GM12878 (cell line): Measurements from ENCODE around the gene TACC2.

Source experiments
- CTCF ChIP-seq, 3 experiments: IDR thresholded peaks in 2 of 3; conservative IDR thresholded peaks in 1 of 3; 2 replicates each; pipeline ENCODE4 v1.5.1; 2011; ENCODE audit warnings: low read depth in 3 of 3, low read length in 3 of 3, mild to moderate bottlenecking in 3 of 3, control low read depth in 2 of 3, moderate library complexity in 2 of 3, inconsistent platforms in 1 of 3, mixed read lengths in 1 of 3; ENCODE audit not compliant: control insufficient read depth in 2 of 3, insufficient read depth in 1 of 3; ENCODE audit errors: extremely low read depth in 1 of 3
- EP300 ChIP-seq, 2 experiments: fragments of 150-350 bp in 1 of 2; IDR thresholded peaks; 2 replicates each; pipeline ENCODE4 v1.6.1; 2011 to 2012; ENCODE audit warnings: low read depth in 2 of 2, low read length in 2 of 2, borderline replicate concordance in 1 of 2, improper control_type of control experiment in 1 of 2, inconsistent platforms in 1 of 2; ENCODE audit not compliant: control insufficient read depth in 1 of 2
- EZH2 ChIP-seq: IDR thresholded peaks from 2 replicates; pipeline ENCODE4 v1.6.1; 2012; ENCODE audit warnings: low read depth, mild to moderate bottlenecking, control low read depth, inconsistent platforms, low read length, borderline replicate concordance; ENCODE audit not compliant: control insufficient read depth
- IKZF1 ChIP-seq: fragments of 450-650 bp; conservative IDR thresholded peaks from 2 replicates; pipeline ENCODE4 v1.6.1; 2017; ENCODE audit warnings: antibody characterized with exemption, mild to moderate bottlenecking
- POLR2AphosphoS5 ChIP-seq: IDR thresholded peaks from 2 replicates; pipeline ENCODE4 v1.6.1; 2011; ENCODE audit warnings: mild to moderate bottlenecking, low read length, inconsistent platforms
- RCOR1 ChIP-seq: conservative IDR thresholded peaks from 2 replicates; pipeline ENCODE4 v1.6.1; 2012; ENCODE audit warnings: low read depth, low read length, improper control_type of control experiment
- ZNF24 ChIP-seq: fragments of 450-650 bp; IDR thresholded peaks from 2 replicates; pipeline ENCODE4 v1.6.1; 2017; ENCODE audit warnings: antibody characterized with exemption, mild to moderate bottlenecking

- TF ChIP-seq CTCF (IDR thresholded peaks at IDR 0.05 in 2 of 3, conservative IDR thresholded peaks at IDR 0.05 in 1 of 3; ENCODE audit: control insufficient read depth in 2 of 3, extremely low read depth in 1 of 3, insufficient read depth in 1 of 3, low read depth in 3 of 3, low read length in 3 of 3) (no peak), IKZF1 (no peak), EZH2 (no peak), ZNF24 (no peak), RCOR1 (no peak), POLR2AphosphoS5 (no peak), EP300 (IDR thresholded peaks at IDR 0.05; ENCODE audit: borderline replicate concordance in 1 of 2, control insufficient read depth in 1 of 2, low read depth in 2 of 2, low read length in 2 of 2) (no peak)
Observed at GRCh38 chr10:122068844-122069243, 79.9 kb downstream of the TACC2 start.
